Smooth muscle cell (in vitro differentiated cells): ENCODE results near the gene MAML3. TPM values are rescaled to one million over a fixed set of nuclear protein-coding genes. Genes with fewer than 3 reads are reported as not detected.

Experiments used
- DNase-seq: peaks from one replicate; lab custom pipeline; 2025; ENCODE audit not compliant: unreplicated experiment; lab: John Stamatoyannopoulos, UW
- H2AFZ ChIP-seq: fragments of 200-600 bp; sonication (generic); 2 replicates; pipeline ENCODE4 v1.6.0; 2016; ENCODE audit warnings: antibody characterized with exemption, low read depth, mild to moderate bottlenecking
- H3F3A ChIP-seq: fragments of 200-600 bp; sonication (generic); 2 replicates; pipeline ENCODE4 v1.6.0; 2017; ENCODE audit warnings: antibody characterized with exemption, low read depth
- H3K27ac ChIP-seq: fragments of 200-600 bp; sonication (generic); 2 replicates; pipeline ENCODE4 v1.5.1; 2016; ENCODE audit warnings: low read depth, mild to moderate bottlenecking
- H3K27me3 ChIP-seq: fragments of 200-600 bp; sonication (generic); 2 replicates; pipeline ENCODE4 v1.6.1; 2016; ENCODE audit warnings: low read depth, mild to moderate bottlenecking
- H3K36me3 ChIP-seq: fragments of 200-600 bp; sonication (generic); 2 replicates; pipeline ENCODE4 v1.5.1; 2016; ENCODE audit warnings: low read depth
- H3K4me1 ChIP-seq: fragments of 200-600 bp; sonication (generic); 2 replicates; pipeline ENCODE4 v1.5.1; 2016; ENCODE audit warnings: low read depth
- H3K4me2 ChIP-seq: fragments of 200-600 bp; sonication (generic); 2 replicates; pipeline ENCODE4 v1.6.0; 2016; ENCODE audit warnings: mild to moderate bottlenecking
- H3K4me3 ChIP-seq: fragments of 200-600 bp; sonication (generic); 2 replicates; pipeline ENCODE4 v1.5.1; 2016; ENCODE audit warnings: mild to moderate bottlenecking
- H3K79me2 ChIP-seq: fragments of 200-600 bp; sonication (generic); 2 replicates; pipeline ENCODE4 v1.6.0; 2016; ENCODE audit warnings: low read depth, mild to moderate bottlenecking
- H3K9ac ChIP-seq: fragments of 200-600 bp; sonication (generic); 2 replicates; pipeline ENCODE4 v1.6.0; 2016; ENCODE audit warnings: low read depth
- H3K9me3 ChIP-seq: fragments of 200-600 bp; sonication (generic); replicated peaks from 2 replicates; pipeline ENCODE4 v1.5.1; 2016; ENCODE audit warnings: low read depth
- H4K20me1 ChIP-seq: fragments of 200-600 bp; sonication (generic); 2 replicates; pipeline ENCODE4 v1.6.0; 2016; ENCODE audit warnings: low read depth
- WGBS: methylation state at CpG from one replicate; pipeline ENCODE4 v1.1.7; 2016; ENCODE audit warnings: low lambda C conversion rate; 5-methylcytosine and 5-hydroxymethylcytosine counted together
- polyA plus RNA-seq: library from polyadenylated mRNA; unstranded; fragments of >200 nt; fragmentation: Nextera tagmentation; extraction: Ambion mirVana; gene quantifications from 2 replicates; pipeline ENCODE4 v1.2.1, GENCODE V29; 2016
- total RNA-seq: library from RNA; depleted of rRNA; stranded (reverse); fragments of >200 nt; gene quantifications from 2 replicates; pipeline ENCODE4 v1.2.3, GENCODE V29; 2014
- TF ChIP-seq, protein P1 (sequence below): fragments of 200-600 bp; sonication (generic); IDR thresholded peaks from 2 replicates; pipeline ENCODE4 v1.5.1; 2017; ENCODE audit warnings: borderline replicate concordance, mild to moderate bottlenecking, antibody characterized with exemption; ENCODE audit not compliant: insufficient read depth, poor library complexity, severe bottlenecking

MAML3 gene
- total and polyA plus RNA-seq, 2 experiments from 2014 or later, result 4.9 to 12.6 TPM

DNA sequence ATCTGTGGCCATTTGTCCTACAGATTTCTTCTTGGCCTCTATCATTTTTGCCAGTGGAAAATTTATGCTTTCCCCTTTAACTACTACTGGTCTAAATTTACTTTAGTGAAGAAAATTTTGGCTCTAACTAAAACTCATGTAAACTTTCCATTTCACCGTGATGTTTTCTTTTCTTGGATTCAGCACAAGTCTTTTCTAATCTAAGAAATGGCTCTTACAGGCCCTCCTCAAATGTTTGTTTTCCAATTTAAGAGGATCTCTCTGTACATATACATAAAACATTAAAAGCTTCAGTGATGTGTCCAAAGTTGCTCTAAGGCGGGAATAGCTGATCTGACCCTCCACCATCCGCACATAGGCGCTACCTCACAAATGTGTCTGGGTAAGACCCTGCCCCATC lies 68.1 kb downstream of the MAML3 start:
- 77% methylated on average over 4 of the region's 4 CpGs for WGBS
- Histone ChIP-seq H3K79me2 (peaks cover 47% of the 10 kb centered on the region), H2AFZ (no peak overlapping the region), H3K4me1 (peaks cover 59% of the 10 kb centered on the region), H3K27ac (peak overlapping the region; percentile 96), H3K27me3 (no peaks in the 10 kb centered on the region), H3K4me2 (peak overlapping the region; percentile 58), H3K4me3 (no peak overlapping the region), H3K9me3 (no peaks in the 10 kb centered on the region), H4K20me1 (no peaks in the 10 kb centered on the region), H3K36me3 (no peaks in the 10 kb centered on the region), H3K9ac (peak overlapping the region; percentile 36), H3F3A (peaks cover 48% of the 10 kb centered on the region)
- no peak for DNase-seq
- TF ChIP-seq, protein P1, sequence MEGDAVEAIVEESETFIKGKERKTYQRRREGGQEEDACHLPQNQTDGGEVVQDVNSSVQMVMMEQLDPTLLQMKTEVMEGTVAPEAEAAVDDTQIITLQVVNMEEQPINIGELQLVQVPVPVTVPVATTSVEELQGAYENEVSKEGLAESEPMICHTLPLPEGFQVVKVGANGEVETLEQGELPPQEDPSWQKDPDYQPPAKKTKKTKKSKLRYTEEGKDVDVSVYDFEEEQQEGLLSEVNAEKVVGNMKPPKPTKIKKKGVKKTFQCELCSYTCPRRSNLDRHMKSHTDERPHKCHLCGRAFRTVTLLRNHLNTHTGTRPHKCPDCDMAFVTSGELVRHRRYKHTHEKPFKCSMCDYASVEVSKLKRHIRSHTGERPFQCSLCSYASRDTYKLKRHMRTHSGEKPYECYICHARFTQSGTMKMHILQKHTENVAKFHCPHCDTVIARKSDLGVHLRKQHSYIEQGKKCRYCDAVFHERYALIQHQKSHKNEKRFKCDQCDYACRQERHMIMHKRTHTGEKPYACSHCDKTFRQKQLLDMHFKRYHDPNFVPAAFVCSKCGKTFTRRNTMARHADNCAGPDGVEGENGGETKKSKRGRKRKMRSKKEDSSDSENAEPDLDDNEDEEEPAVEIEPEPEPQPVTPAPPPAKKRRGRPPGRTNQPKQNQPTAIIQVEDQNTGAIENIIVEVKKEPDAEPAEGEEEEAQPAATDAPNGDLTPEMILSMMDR, result no peak

DNA sequence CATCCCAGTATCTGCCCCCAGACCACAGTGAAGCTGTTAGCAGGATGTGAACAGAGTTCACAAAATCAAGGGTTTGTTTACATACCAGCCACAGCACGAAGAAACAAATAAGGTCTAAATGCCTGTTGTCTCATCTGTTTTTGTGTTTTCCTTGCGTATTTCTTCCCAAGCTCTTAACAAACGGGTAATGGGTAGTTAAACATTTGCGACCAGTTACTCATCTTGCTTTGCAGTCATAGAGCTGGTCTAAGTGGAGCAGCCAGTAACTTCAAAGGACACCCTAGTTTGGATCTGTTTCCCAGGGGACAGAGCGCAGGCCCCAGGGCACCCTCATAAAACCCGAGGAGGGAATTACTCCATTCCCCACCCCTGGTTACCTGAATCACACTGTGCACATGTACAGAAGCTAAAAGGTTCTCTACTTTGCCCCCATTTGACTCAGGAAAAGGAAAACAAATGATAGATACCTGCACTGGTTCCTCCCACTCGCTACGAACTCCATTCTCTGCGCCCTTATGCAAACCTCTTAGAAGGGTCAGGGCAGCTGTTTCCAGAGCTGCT lies 68.8 kb downstream of the MAML3 start:
- peaks cover 49% of the 10 kb centered on the region for H3F3A ChIP-seq
- H3K9ac ChIP-seq, result peak overlapping the region; percentile 60
- H3K9me3 ChIP-seq, result no peaks in the 10 kb centered on the region
- 12% methylated on average over 9 of the region's 9 CpGs for WGBS
- H3K27me3 ChIP-seq, result no peaks in the 10 kb centered on the region
- H3K36me3 ChIP-seq, result no peaks in the 10 kb centered on the region
- peak overlapping the region; percentile 58 for H3K4me2 ChIP-seq
- H2AFZ ChIP-seq, result no peak overlapping the region
- no peaks in the 10 kb centered on the region for H4K20me1 ChIP-seq
- H3K79me2 ChIP-seq, result peaks cover 52% of the 10 kb centered on the region
- peak overlapping the region; percentile 96 for H3K27ac ChIP-seq
- H3K4me1 ChIP-seq, result peaks cover 59% of the 10 kb centered on the region
- no peak for DNase-seq
- TF ChIP-seq, protein P1, result no peak
- peak overlapping the region; percentile 0 for H3K4me3 ChIP-seq

DNA sequence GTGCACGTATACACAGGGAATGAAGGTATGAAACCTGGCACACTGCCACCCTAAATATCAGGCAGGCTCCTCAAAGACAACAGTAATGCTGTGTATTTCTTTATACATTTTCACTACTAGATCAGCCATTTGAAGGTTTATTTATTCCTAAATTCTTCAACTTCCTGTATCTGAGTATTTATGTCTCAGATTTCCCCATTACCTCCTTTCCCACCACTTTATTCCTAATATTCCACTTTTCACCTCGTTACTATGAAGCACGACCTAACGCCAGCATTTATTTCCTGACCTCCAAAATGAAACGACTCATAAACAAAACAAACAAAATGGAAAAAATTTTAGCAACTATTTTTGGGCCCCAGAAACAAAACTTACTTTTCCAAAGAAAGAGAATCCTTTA lies 69.6 kb downstream of the MAML3 start:
- Histone ChIP-seq H3K9ac (peak overlapping the region; percentile 60), H3K9me3 (no peaks in the 10 kb centered on the region), H3K79me2 (peaks cover 54% of the 10 kb centered on the region), H3K27ac (peak overlapping the region; percentile 96), H3K4me2 (peak overlapping the region; percentile 58), H3F3A (peaks cover 50% of the 10 kb centered on the region), H3K4me1 (peaks cover 59% of the 10 kb centered on the region), H3K4me3 (peak overlapping the region; percentile 0), H3K27me3 (no peaks in the 10 kb centered on the region), H2AFZ (no peak overlapping the region), H3K36me3 (no peaks in the 10 kb centered on the region), H4K20me1 (no peaks in the 10 kb centered on the region)
- 26% methylated on average over 5 of the region's 5 CpGs for WGBS
- DNase-seq, result no peak
- TF ChIP-seq, protein P1, result no peak

DNA sequence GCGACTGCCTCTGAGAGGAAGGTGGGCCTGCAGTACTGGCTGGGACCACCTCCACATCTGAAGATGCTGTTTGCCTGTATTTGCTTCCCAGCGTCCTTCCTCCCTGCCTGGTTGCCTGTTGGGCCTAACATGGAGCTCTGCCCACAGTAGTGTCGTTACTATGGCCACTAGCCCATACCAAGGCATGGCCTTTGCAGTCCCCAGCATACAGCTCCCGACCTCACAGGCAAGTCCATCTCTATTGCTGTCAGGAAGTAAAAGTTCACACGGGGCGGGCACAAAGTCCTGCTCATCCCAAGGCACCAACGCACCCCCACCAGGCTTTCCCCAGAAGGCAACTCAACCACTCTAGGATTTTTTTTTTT lies 71.6 kb downstream of the MAML3 start:
- Histone ChIP-seq H3K4me1 (peaks cover 64% of the 10 kb centered on the region), H3K4me3 (no peak overlapping the region), H3K4me2 (peak overlapping the region; percentile 58), H4K20me1 (no peaks in the 10 kb centered on the region), H3K27me3 (no peaks in the 10 kb centered on the region), H3K36me3 (no peaks in the 10 kb centered on the region), H3K79me2 (peaks cover 50% of the 10 kb centered on the region), H3K27ac (peak overlapping the region; percentile 96), H3K9me3 (no peaks in the 10 kb centered on the region), H3K9ac (peak overlapping the region; percentile 47), H2AFZ (peak overlapping the region; percentile 7), H3F3A (peaks cover 57% of the 10 kb centered on the region)
- DNase-seq, result no peak
- WGBS, result 69% methylated on average over 7 of the region's 7 CpGs
- TF ChIP-seq, protein P1, result no peak
